Inflammatory macrophage treated with lipopolysaccharide for 1 hour (primary cell): ENCODE results near the gene CLEC16A.

Experiments
- DNase-seq, 2 donors: peaks; one replicate each; pipeline ENCODE4 v3.0.0-alpha.2; 2020 to 2022

The CLEC16A gene

GRCh38 chr16:11017499-11017898 lies 73.1 kb downstream of the CLEC16A start:
- no peak for DNase-seq

- DNase-seq: no peak
Observed at GRCh38 chr16:11020388-11020787, 76.0 kb downstream of the CLEC16A start.

GRCh38 chr16:11020792-11021551 lies 76.6 kb downstream of the CLEC16A start:
- no peak for DNase-seq

GRCh38 chr16:11022002-11022401 lies 77.6 kb downstream of the CLEC16A start:
- no peak for DNase-seq

- DNase-seq: no peak
Observed at GRCh38 chr16:11023262-11024039, 79.1 kb downstream of the CLEC16A start.

GRCh38 chr16:11024333-11025053 lies 80.1 kb downstream of the CLEC16A start:
- no peak for DNase-seq

- DNase-seq: no peak
Observed at GRCh38 chr16:11025120-11025531, 80.8 kb downstream of the CLEC16A start.

GRCh38 chr16:11029948-11030347 lies 85.6 kb downstream of the CLEC16A start:
- DNase-seq: no peak

GRCh38 chr16:11030990-11031510 lies 86.7 kb downstream of the CLEC16A start:
- DNase-seq: no peak

- DNase-seq: no peak
Observed at GRCh38 chr16:11032000-11032921, 87.9 kb downstream of the CLEC16A start.

GRCh38 chr16:11032922-11033291 lies 88.5 kb downstream of the CLEC16A start:
- DNase-seq: no peak

GRCh38 chr16:11033629-11034420 lies 89.5 kb downstream of the CLEC16A start:
- DNase-seq: no peak

- DNase-seq: no peak
Observed at GRCh38 chr16:11034481-11034931, 90.1 kb downstream of the CLEC16A start.

- DNase-seq: no peak
Observed at GRCh38 chr16:11035096-11035495, 90.7 kb downstream of the CLEC16A start.

- DNase-seq: no peak
Observed at GRCh38 chr16:11036040-11036439, 91.7 kb downstream of the CLEC16A start.

- no peak for DNase-seq
Observed at GRCh38 chr16:11036868-11037410, 92.6 kb downstream of the CLEC16A start.

GRCh38 chr16:11038305-11038704 lies 93.9 kb downstream of the CLEC16A start:
- DNase-seq: no peak

GRCh38 chr16:11038777-11039176 lies 94.4 kb downstream of the CLEC16A start:
- DNase-seq: no peak

- no peak for DNase-seq
Observed at GRCh38 chr16:11039726-11040125, 95.4 kb downstream of the CLEC16A start.

- no peak for DNase-seq
Observed at GRCh38 chr16:11042191-11042590, 97.8 kb downstream of the CLEC16A start.

GRCh38 chr16:11045441-11045840 lies 101.1 kb downstream of the CLEC16A start:
- DNase-seq: no peak
